Activated naive CD4-positive, alpha-beta T cell treated with anti-CD3 and anti-CD28 coated beads, Interleukin-2, amount 50 U/mL, for 24 hours (primary cell): ENCODE measurements around the gene ZNF576.
"Not testable (repeated sequence)": the region's sequence is repeated elsewhere in the genome, so short reads cannot be mapped to it uniquely, and the experiment has no call there.

ENCODE experiments used
- H3K27ac Mint-ChIP-seq: one replicate; pipeline ENCODE4 v1.8.0; 2021; ENCODE audit warnings: mild to moderate bottlenecking, mixed read lengths
- H3K27me3 Mint-ChIP-seq: one replicate; pipeline ENCODE4 v1.8.0; 2021; ENCODE audit warnings: mixed read lengths
- H3K36me3 Mint-ChIP-seq: one replicate; pipeline ENCODE4 v1.8.0; 2021; ENCODE audit warnings: mixed read lengths
- H3K4me1 Mint-ChIP-seq: one replicate; pipeline ENCODE4 v1.8.0; 2021; ENCODE audit warnings: mixed read lengths
- H3K4me3 Mint-ChIP-seq: one replicate; pipeline ENCODE4 v1.8.0; 2021; ENCODE audit warnings: mild to moderate bottlenecking, mixed read lengths
- H3K9me3 Mint-ChIP-seq: one replicate; pipeline ENCODE4 v1.8.0; 2021; ENCODE audit warnings: mixed read lengths

The ZNF576 gene

GRCh38 chr19:43564800-43565199 is 31.6 kb upstream of the ZNF576 start:
- no peaks in the 10 kb centered on the region for H3K9me3 Mint-ChIP-seq
- H3K4me1 Mint-ChIP-seq: peaks cover 60% of the 10 kb centered on the region
- H3K27me3 Mint-ChIP-seq: no peaks in the 10 kb centered on the region
- peak overlapping the region; percentile 27 for H3K4me3 Mint-ChIP-seq
- H3K36me3 Mint-ChIP-seq: peaks cover 4% of the 10 kb centered on the region
- peak overlapping the region; percentile 86 for H3K27ac Mint-ChIP-seq

DNA sequence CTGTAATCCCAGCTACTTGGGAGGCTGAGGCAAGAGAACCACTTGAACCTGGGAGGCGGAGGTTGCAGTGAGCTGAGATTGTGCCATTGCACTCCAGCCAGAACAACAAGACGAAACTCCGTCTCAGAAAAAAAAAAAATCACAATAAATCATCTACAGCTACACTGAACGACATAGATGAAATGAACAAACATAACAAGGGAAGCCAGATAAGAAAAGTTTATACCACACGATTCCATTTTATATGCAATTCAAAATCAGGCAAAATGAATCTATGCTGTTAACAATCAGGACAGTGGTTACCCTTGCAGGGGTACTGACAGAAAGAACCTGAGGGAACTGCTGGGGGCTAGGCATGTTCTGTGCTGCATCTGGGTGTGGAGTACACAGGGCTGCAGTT is 26.7 kb upstream of the ZNF576 start:
- H3K27ac Mint-ChIP-seq: peak overlapping the region; percentile 53
- no peaks in the 10 kb centered on the region for H3K9me3 Mint-ChIP-seq
- no peaks in the 10 kb centered on the region for H3K36me3 Mint-ChIP-seq
- H3K4me1 Mint-ChIP-seq: peaks cover 50% of the 10 kb centered on the region
- no peaks in the 10 kb centered on the region for H3K27me3 Mint-ChIP-seq
- H3K4me3 Mint-ChIP-seq: no peak overlapping the region

DNA sequence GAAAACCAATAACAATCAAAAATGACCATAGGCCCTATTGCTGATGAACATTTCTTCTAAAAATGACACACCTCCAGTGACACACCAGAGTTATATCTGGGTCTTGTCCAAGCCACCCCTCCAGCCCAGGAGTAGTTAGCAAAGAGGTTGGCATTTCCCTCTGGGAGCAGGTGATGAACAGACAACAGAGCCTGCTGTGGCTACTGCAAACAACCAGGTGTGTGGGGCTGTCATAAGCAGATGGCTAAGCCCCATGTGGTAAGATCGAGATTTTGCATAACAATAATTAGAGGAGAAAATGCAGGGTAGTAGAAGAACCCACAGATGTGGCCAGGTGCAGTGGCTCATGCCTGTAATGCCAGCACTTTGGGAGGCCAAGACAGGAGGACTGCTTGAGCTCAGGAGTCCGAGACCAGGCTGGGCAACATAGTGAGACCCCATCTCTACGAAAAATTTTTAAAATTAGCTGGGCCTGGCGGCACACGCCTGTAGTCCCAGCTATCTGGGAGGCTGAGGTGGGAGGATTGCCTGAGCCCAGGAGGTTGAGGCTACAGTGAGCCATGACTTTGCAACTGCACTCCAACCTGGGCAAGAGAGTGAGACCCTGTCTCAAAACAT is 26.1 kb upstream of the ZNF576 start:
- Mint-ChIP-seq H3K27ac (peak overlapping the region; percentile 59), H3K36me3 (no peaks in the 10 kb centered on the region), H3K9me3 (no peaks in the 10 kb centered on the region), H3K4me3 (no peak overlapping the region), H3K4me1 (peaks cover 50% of the 10 kb centered on the region), H3K27me3 (no peaks in the 10 kb centered on the region)

- Mint-ChIP-seq H3K27ac (no peak overlapping the region), H3K9me3 (no peaks in the 10 kb centered on the region), H3K4me3 (no peak overlapping the region), H3K36me3 (no peaks in the 10 kb centered on the region), H3K27me3 (no peaks in the 10 kb centered on the region), H3K4me1 (peaks cover 45% of the 10 kb centered on the region)
Observed at GRCh38 chr19:43572171-43572588, 24.2 kb upstream of the ZNF576 start.

- no peaks in the 10 kb centered on the region for H3K9me3 Mint-ChIP-seq
- H3K27ac Mint-ChIP-seq: peak overlapping the region; percentile 90
- peaks cover 44% of the 10 kb centered on the region for H3K4me1 Mint-ChIP-seq
- H3K36me3 Mint-ChIP-seq: no peaks in the 10 kb centered on the region
- H3K4me3 Mint-ChIP-seq: peak overlapping the region; percentile 95
- H3K27me3 Mint-ChIP-seq: no peaks in the 10 kb centered on the region
Observed at GRCh38 chr19:43574424-43575155, 21.8 kb upstream of the ZNF576 start.

- no peaks in the 10 kb centered on the region for H3K27me3 Mint-ChIP-seq
- H3K4me1 Mint-ChIP-seq: peaks cover 44% of the 10 kb centered on the region
- H3K9me3 Mint-ChIP-seq: no peaks in the 10 kb centered on the region
- peak within 1 kb of the TSS; percentile 95 for H3K4me3 Mint-ChIP-seq
- H3K36me3 Mint-ChIP-seq: no peaks in the 10 kb centered on the region
- peak within 1 kb of the TSS; percentile 90 for H3K27ac Mint-ChIP-seq
Observed at GRCh38 chr19:43575156-43575950, 21.0 kb upstream of the ZNF576 start, which contains the start of the genes PINLYP and XRCC1. PINLYP (plus strand) TSS chr19:43575801; CDS start chr19:43577192, 1,391 bp downstream. XRCC1 (minus strand) TSS chr19:43575527; CDS start chr19:43575458, 69 bp downstream.

GRCh38 chr19:43575955-43576878 is 20.2 kb upstream of the ZNF576 start:
- no peaks in the 10 kb centered on the region for H3K27me3 Mint-ChIP-seq
- peak overlapping the region; percentile 79 for H3K4me3 Mint-ChIP-seq
- peaks cover 38% of the 10 kb centered on the region for H3K4me1 Mint-ChIP-seq
- H3K27ac Mint-ChIP-seq: peak overlapping the region; percentile 77
- H3K36me3 Mint-ChIP-seq: no peaks in the 10 kb centered on the region
- no peaks in the 10 kb centered on the region for H3K9me3 Mint-ChIP-seq

GRCh38 chr19:43578787-43579186 is 17.6 kb upstream of the ZNF576 start:
- H3K36me3 Mint-ChIP-seq: no peaks in the 10 kb centered on the region
- H3K27me3 Mint-ChIP-seq: no peaks in the 10 kb centered on the region
- peak overlapping the region; percentile 73 for H3K27ac Mint-ChIP-seq
- no peaks in the 10 kb centered on the region for H3K9me3 Mint-ChIP-seq
- peaks cover 22% of the 10 kb centered on the region for H3K4me1 Mint-ChIP-seq
- H3K4me3 Mint-ChIP-seq: peak overlapping the region; percentile 1

DNA sequence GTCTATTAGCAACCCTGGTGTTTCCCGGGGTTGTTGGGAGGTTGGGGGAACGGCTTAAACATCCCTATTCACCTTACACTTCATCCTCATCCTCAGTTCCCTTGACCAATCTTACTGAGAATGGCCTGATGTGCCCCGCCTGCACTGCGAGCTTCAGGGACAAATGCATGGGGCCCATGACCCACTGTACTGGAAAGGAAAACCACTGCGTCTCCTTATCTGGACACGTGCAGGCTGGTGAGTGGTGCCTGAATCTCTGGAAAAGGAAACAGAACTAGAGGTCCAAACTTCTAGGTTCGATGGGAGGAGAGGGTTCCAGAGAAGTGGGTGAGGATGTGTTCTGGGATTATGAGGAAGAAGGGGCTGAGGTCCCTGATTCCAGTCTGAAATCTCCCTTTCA is 14.9 kb upstream of the ZNF576 start:
- no peaks in the 10 kb centered on the region for H3K9me3 Mint-ChIP-seq
- no peaks in the 10 kb centered on the region for H3K27me3 Mint-ChIP-seq
- peaks cover 9% of the 10 kb centered on the region for H3K4me1 Mint-ChIP-seq
- H3K4me3 Mint-ChIP-seq: no peak overlapping the region
- no peak overlapping the region for H3K27ac Mint-ChIP-seq
- H3K36me3 Mint-ChIP-seq: no peaks in the 10 kb centered on the region

- peaks cover 9% of the 10 kb centered on the region for H3K4me1 Mint-ChIP-seq
- no peak overlapping the region for H3K4me3 Mint-ChIP-seq
- H3K27me3 Mint-ChIP-seq: no peaks in the 10 kb centered on the region
Observed at GRCh38 chr19:43582495-43582894, 13.9 kb upstream of the ZNF576 start.

DNA sequence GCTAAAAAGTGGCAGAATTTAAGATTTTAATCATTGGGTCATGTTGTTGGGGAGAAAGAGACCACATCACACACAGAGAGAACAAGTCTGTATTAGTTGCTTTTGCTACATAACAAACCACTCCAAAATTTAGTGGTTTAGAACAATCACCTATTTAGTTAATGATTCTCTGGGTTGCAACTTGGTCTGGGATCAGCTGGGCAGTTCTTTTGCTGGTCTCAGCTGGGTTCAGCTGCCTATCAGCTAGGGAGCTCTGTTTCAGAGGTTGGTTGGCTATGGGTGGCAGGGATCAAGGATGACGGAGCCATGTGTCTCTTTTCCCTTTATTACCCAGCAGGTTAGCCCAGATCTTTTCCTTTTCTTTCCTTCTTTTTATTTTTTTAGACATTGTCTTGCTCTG is 11.9 kb upstream of the ZNF576 start:
- Mint-ChIP-seq H3K27ac (no peak overlapping the region), H3K4me3 (no peak overlapping the region), H3K9me3 (no peaks in the 10 kb centered on the region), H3K36me3 (peaks cover 2% of the 10 kb centered on the region), H3K27me3 (no peaks in the 10 kb centered on the region), H3K4me1 (peaks cover 10% of the 10 kb centered on the region)

More at GRCh38 chr19:43582495-43582894, 13.9 kb upstream of the ZNF576 start:
- H3K27ac Mint-ChIP-seq: no peak overlapping the region
- H3K36me3 Mint-ChIP-seq: no peaks in the 10 kb centered on the region
- no peaks in the 10 kb centered on the region for H3K9me3 Mint-ChIP-seq

DNA sequence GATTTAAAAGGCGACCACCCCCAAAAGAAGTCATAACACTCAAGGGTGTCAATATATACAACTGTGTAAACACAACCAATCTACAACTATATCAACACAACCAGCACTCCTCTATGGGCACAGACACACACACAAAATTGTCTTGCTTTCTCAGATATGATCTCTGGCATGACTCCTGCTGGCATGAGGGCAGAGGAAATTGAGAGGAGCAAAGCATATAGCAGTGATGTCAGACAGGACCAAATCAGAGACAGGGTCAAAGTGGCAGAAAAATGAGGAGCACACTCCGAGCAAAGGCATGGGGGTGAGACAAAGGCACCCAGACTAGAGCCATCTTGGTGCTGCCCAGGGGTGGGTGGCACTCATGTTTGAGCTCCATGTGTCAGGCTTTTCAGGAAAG is 10.0 kb upstream of the ZNF576 start:
- Mint-ChIP-seq H3K4me1 (peaks cover 13% of the 10 kb centered on the region), H3K27ac (no peak overlapping the region), H3K27me3 (no peaks in the 10 kb centered on the region), H3K9me3 (no peaks in the 10 kb centered on the region), H3K36me3 (peaks cover 9% of the 10 kb centered on the region), H3K4me3 (no peak overlapping the region)

- peaks cover 13% of the 10 kb centered on the region for H3K4me1 Mint-ChIP-seq
- not testable (repeated sequence) for H3K36me3 Mint-ChIP-seq, H3K4me3 Mint-ChIP-seq, H3K9me3 Mint-ChIP-seq, H3K27ac Mint-ChIP-seq, H3K27me3 Mint-ChIP-seq
Observed at GRCh38 chr19:43587029-43587428, 9.4 kb upstream of the ZNF576 start.

- H3K36me3 Mint-ChIP-seq: peaks cover 17% of the 10 kb centered on the region
- peaks cover 22% of the 10 kb centered on the region for H3K4me1 Mint-ChIP-seq
- no peaks in the 10 kb centered on the region for H3K9me3 Mint-ChIP-seq
- H3K4me3 Mint-ChIP-seq: no peak overlapping the region
- H3K27ac Mint-ChIP-seq: peak overlapping the region; percentile 86
- no peaks in the 10 kb centered on the region for H3K27me3 Mint-ChIP-seq
Observed at GRCh38 chr19:43589277-43589676, 7.1 kb upstream of the ZNF576 start.

GRCh38 chr19:43589678-43590077 is 6.7 kb upstream of the ZNF576 start:
- Mint-ChIP-seq H3K4me1 (peaks cover 22% of the 10 kb centered on the region), H3K4me3 (no peak overlapping the region), H3K36me3 (peaks cover 17% of the 10 kb centered on the region), H3K27me3 (no peaks in the 10 kb centered on the region), H3K9me3 (no peaks in the 10 kb centered on the region), H3K27ac (peak overlapping the region; percentile 86)
